GM18511 (cell line): ENCODE data around the gene BAG1.

ENCODE experiments used
- ATAC-seq: cut with Tn5 transposase; IDR thresholded peaks from one replicate; pipeline ENCODE4 v1.9.1; 2021; ENCODE audit warnings: mild to moderate bottlenecking, moderate library complexity; ENCODE audit not compliant: unreplicated experiment

The BAG1 gene

DNA sequence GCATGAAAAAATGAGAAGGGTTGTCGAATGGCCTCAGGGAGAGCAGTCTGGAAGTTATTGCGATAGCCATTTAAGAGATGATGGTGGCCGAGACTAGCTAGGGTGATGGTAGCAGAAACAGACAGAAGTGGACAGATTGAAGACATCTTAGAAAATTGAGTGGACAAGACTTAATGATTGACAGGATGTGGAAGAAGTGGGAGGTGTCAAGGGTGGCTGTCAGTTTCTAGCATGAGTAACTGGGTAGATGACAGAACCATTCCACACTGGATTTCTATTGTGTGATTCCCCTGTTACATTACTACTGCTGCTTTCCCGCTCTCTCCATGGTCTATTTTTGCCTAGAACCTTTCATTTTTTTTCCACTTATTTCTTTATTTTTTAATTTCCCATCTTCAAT lies 13.0 kb upstream of the BAG1 start:
- no peak for ATAC-seq

DNA sequence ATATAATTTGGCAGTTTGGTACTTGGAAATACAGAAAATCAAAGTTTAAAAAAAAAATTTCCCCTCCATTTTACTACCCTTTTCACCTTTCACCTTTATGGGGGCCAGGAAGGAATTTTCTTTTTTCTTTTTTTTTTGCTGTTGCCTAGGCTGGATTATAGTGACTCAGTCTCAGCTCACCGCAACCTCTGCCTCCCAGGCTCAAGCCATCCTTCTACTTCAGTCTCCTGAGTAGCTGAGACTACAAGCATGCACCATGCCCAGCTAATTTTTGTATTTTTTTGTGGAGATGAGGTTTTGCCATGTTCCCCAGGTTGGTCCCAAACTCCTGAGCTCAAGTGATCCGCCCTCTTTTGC lies 9.4 kb upstream of the BAG1 start:
- no peak for ATAC-seq

DNA sequence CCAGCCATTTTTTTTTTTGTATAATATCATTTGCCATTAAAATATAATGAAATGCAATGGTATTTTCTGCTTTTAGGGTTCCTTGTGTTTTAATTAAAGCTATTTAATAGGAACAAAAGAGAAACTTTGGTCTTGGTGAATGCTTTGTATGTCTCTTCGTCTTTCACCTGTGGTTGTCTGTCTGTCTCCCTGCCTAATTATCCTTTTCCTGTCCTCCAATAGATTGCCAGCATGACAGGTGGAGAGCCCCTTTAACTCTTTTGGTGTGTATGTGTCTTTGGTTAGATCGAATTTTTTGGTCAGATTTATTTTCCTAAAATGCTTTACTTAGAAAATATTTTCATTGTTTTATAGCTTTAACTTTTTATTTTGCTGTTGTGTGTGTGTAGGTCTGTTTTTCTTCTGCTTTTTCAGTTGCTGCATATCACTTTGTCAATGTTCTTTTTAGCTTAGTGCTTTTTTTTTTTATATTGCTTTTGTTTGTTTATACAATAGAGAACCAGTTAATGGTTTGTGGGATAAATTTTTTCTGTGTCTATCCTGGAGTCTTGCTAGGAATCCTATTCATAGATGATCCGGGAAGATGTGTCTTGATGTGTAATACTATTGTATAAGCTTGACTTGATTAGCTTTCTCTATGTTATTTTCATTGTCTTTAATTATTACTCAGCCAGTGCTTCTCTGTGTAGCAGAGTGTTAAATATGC lies 8.9 kb upstream of the BAG1 start:
- no peak for ATAC-seq

DNA sequence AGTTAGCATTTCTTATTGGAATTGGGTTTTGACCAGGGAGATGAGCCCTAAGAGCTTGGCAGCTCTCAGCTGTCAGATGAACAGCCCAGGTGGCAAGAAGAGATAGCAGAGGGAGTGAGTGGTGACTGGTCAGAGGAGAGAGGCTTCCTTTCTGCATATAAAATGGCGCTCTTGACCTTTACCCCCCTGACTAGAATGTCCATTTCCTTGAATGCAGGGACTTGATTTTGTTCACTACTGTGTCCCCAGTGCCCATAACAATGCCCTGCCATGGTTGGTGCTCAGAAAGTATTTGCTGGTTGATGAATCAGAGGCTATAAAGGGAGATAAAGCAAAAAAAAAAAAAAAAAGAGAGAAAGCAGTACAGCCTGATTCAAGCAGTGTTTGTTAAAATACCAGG lies 7.6 kb upstream of the BAG1 start:
- ATAC-seq, result no peak

DNA sequence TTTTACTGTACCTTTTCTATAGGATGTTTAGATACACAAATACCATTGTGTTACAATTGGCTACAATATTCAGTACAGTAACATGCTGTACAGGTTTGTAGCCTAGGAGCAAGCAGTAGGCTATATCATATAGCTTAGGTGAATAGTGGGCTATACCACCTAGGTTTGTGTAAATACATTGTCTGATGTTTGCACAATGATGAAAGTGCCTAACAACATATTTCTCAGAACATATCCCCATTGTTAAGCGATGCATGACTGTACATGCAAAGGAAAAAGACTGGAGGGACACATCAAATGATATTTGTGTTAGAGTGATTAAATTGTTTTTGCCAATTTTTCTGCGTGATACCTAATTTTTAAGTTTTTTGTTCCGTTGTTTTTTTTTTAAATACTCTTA lies 5.6 kb upstream of the BAG1 start:
- ATAC-seq, result no peak

DNA sequence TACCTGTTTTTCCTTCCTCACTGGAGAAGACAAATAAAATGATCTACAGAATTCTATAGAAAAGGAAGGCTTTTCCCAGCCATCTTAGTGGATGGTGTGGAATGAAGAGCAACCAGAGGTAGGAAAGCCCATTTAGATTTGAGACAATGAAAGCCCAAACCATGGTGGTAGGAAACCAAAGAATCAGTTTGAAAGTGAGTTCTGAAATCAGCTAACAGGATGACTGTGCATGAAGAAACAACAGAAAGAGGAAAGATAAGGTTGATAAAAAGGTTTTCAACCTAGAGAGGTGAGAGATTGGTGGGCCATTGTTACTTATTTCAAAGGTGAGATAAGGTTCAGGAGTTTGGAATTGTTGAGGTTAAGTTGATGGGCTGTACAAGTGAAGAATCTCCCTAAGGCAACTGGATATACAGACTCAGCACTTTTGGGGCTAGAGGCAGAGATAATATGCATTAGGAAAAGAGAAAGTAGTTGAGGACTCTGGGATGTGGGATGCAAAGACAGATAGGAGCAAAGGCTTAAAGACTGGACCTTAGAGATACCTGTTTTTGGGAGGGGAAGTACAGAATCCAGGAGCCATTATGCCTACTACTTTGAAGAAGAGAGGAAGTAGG lies 2.8 kb upstream of the BAG1 start:
- ATAC-seq, result no peak

DNA sequence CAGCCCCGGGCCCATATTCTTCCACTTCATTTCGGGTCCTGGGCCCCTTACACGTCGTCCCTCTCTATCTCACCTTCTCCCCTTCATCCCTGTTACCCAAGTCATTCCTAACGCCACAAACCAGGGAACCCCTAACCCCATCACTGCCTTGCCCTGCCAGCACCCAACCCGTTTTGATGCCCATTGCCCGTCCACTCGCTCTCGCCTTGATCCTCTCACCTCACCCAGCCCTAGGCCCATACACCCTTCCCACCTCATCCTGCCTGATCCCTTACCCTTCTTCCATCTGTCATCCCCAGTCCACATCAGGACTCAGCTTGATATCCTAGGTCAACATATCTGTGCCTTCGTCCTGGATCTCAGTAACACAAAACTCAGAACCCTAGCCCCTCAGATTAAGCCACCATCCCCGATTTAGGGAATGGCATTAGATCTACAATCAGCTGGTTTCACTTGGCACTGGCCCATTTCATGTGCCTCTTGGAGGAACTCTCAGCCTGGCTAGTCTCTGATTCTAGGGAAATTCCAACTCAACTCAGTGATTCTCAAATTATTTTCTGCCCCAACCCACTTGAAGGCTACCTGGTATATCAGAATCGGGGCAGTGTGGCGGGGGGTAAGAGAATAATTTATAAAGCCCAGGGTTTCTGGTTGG lies 830 bp upstream of the BAG1 start:
- ATAC-seq, result no peak

DNA sequence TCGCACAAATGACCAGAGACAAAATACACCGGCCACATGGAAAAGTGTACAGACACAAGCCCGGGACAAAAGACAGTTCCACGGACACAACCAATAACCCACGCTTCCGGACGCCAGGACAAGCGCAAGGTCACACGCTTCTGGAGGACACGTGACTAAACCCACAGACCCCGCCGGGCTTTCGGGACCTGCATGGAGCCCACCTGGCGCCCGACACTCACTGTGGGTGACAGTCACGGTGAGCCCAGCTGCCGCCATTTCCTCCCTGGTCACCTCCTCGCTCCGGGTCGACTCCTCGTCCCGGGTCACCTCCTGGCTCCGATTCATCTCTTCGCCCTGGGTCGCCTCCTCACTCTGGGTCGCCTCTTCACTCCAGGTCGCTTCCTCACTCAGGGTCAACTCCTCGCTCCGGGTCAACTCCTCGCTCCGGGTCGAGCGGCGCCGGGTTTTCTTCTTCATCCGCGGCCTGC lies 470 bp downstream of the BAG1 start:
- peak; percentile 52 for ATAC-seq

DNA sequence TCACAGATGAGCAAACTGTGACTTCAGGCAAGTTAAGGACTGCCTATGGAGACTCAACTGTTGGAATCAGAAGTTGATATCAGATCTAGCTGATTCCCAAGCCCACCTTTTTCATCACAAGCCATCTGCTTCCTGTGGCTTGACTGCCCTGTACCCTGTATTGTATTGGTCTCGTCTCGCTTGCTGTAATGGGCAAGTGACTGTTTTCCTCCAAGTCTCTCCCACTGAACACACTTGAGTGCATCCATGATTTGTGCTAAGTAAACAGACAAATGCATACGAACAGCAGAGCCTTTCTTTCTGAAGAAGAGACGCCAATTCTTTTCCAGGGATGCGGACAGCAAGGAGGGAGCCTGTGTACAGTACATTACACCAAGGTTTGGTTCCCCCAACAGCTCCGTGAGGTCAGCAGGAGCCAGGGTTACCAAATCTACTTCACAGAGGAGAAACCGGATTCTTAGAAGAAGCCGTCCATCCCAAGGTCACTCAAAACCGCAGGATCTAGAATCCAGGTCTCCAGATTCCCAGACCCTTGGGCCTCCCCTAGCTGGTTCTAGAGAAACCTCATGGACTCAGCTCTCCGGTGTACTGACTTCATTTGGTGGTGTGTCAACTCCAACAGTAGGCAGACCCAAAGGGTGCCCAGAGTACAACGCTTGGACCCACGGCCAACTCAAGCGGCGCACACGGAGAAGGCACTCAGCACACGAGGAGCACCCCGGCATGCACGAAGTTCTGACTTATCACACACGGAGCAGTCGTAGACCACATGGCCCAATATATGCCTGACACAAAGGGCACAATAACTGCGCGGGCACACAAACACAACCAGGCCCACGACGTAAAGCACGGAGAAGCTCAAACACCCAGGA lies 1.1 kb downstream of the BAG1 start:
- ATAC-seq, result peak; percentile 10

DNA sequence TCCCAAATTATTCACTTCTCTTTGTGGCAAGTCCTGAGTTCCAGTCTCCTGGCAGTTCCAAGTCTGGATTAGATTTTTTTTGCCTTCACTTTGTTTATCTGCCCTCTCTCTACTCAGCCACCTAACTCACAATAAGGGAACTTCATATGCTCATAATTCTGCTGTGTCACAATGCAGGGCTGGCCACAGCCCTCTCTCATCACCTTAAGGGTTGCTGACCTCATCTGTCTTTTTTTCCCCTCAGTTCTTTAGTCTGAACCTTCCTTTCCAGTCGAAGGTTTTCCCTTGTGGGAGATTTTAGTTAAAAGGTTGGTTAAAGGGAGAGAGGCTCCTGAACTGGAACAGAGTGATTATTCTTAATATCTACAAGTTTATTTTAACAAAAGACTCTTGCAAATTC lies 4.1 kb downstream of the BAG1 start:
- ATAC-seq, result no peak

DNA sequence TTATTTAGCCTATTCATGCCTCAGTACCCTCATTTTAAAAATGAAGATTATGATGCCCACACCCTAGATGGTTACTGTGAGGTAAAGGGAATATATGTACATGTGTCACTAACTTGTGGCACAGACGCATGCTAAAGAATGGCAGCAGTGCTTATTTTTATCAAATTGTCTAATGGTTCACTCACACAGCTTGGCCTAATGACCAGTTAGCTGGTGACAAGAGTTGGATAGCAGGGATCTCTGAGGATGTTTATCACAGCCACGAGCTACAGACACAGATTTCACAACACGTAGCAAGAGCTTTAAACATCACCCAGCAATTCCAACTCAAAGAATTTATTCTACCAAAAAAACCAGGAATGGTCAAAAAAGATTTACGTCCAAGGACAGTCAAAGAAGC lies 7.2 kb downstream of the BAG1 start:
- ATAC-seq, result no peak

DNA sequence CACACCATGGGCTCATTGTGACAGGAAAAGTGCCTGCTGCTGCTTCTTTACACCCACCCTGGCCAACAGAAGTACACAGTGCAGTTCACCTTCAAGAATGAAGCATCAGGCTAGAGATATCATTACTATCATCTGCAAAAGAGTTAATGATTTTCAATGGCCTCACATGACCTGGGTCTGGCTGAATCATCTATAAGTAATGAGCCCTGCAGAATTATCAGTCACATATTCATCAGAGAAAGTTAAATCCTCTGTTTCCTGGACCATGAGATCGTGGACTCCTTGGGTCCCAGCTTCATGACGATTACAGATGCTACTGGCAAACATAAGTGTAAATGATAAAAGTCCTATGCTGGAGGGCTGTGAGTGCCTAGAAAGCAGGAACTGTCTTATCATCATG lies 8.3 kb downstream of the BAG1 start:
- no peak for ATAC-seq

DNA sequence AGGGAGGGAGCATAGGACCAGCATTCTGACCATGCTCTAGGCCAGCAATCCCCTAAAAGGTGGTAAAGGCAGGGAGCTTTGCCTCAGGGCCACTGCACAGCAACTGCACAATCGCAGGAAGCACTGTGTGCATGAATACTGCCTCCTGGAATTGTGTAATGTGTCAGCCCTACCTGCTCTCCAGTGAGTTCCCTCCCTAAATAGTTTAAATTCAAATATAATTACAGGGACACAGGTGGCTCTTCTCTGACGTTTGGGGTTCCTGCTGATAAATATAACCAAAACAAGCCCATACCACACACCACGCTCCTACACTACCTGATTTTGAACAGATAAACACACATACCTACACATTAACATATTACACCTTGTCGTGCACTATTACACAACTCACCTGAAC lies 9.0 kb downstream of the BAG1 start:
- no peak for ATAC-seq

DNA sequence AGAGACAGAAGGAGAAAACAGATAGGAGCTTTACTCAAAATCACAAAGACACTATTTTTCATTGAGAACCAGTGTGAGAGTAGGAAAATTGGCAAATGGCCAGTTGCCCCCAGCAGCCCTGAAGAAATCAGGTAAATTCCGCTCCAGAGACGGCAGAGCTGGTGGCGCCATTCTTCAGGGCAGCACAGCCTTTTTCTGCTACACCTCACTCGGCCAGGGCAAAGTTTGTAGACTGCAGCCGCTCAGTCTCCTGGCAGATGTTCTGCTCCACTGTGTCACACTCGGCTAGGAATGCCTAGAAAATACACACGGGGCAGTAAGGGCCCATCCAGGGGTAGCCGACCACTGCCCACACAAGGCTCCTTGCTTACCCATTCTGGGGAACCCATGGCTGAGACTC lies 9.5 kb downstream of the BAG1 start:
- no peak for ATAC-seq

DNA sequence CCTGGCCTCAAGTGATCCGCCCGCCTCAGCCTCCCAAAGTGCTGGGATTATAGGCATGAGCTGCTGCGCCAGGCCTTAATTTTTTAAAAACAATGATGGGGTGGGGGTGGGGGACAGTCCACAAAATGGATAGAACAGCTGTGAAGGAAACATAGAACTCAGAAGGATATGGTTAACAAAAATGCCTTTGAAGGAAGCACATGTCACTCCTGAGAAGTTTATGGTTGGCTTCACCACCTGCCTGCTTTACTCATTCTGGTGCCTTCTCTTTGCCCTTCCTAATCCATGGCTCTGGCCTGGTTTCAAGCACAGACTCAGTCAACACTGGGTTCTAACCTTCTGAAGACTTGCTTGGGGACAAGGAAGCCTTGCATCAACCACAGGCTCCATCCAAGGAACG lies 10.3 kb downstream of the BAG1 start:
- ATAC-seq, result no peak

DNA sequence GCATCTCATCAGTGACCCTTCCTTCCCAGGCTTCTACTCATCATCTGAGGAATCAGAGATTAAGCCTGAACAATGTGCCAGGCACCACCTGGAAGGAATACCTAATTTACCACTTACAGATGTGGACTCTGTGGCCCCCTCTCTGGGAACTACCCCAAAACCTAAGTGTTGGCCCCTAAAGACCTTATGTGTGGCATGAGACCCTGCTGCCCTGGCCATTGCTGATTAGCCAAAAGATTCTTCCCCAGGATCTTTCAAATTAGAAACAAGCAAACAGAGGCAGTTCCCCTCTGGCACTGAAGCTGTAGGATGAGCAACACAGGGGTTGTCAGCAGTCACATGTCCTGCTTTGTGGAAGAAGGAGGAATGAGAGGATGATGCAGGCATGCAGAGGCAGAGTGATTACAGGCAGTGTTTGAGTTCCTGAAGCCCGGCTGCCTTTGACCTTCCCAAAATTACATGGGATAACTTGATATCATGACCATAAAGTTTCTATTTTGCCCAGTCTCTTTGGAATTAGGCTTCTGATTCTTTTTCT lies 14.0 kb downstream of the BAG1 start:
- no peak for ATAC-seq

DNA sequence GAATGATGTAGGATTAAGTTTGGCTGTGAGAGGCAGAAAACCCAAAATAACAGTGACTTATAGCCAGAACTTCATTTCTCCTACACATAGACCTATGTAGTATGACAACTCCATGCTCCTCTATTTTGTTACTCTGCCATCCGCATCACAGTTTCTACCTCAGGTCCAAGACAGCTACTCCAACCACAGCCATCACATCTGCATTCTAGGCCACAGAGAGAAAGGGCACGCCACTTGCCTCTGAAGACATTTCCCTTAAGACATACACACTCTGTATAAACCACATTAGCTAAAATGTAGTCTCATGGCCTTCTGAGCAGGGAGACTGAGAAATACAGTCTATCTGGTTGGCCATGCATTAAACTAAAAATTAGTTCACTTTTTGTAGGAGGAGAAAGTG lies 14.5 kb downstream of the BAG1 start:
- ATAC-seq, result no peak

DNA sequence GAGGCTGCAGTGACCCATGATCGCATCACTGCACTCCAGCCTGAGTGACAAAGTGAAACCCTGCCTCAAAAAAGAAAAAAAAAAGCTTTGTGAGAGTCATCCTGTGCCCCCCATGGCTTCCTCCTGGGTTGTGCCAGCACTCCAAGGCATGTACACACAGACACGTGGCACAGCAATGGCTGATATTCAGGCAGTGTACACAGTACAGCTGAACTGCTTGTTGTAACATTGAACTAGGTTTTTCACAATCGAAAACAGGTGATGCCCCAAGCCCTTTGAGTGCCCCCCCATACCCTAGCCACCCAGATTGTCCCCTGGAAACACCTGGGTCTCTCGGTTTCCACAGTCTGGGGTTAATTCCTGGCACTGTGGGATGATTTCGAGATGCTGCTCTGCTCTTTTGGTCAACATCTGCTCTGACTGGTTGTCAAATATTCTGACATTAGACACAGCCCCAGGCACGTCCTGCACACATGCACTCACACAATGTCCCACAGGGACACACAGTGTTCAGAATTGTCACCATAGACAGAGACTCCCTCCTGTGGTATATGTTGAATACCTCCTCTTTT lies 15.3 kb downstream of the BAG1 start:
- ATAC-seq, result peak; percentile 70

DNA sequence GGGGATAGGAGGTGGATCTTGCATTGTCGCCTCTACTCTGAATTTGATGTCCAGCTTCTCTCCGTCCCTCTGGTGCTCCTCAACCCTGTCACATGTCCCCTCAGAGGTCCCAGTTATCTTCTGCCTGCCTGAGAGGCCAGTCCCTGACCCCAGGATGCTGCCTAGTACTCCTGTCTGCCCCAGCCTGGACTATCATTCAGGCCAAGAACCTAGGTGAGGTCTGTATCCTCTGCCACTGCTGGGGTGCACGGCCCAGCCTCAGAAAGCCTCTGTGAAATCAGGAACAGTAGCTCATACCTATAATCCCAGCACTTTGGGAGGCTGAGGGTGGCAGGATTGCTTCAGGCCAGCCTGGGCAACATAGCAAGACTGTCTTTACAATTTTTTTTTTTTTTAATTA lies 15.9 kb downstream of the BAG1 start:
- no peak for ATAC-seq

DNA sequence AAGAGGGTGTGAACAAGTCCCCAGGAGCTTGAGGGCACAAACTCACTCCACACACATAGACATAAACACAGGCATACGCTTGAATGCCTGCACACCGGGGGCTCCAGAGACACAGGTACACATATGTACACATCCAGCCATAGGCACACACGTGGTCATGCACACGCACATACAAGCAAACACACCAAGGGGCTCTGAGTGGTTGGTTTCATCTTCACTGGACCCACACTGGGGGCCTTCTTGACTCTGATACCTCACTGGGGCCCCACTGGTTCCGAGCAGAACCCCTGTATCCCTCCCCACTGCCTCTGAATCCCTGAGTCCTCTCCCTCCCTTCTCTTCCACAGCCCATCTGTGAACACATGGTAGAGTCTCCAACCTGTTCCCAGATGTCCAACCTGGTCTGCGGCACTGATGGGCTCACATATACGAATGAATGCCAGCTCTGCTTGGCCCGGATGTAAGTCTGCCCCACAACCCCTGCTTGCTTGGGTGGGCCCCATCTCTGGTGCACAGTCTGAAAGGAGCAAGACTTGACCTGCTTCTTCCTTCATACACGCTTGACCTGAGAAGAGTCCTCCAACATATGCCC lies 18.1 kb downstream of the BAG1 start:
- ATAC-seq, result no peak

DNA sequence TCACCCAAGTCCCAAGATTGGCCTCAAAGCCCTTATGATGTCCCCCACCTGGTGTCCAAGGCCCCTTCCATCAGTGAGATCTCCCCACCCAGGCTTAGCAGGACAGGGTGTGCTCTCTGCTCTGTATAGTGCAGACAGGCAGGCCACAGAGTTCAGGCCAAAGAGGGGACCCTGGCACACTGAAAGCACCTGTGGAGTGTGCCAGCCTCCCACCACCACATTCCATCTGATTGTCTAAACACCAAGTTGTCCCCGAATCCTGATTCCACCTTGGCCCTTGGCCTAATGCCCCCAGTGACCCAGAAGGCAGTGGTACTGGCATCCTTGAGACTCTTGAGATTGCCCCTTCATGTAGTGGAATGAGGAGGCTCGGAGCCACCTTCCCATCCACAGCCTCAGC lies 19.2 kb downstream of the BAG1 start:
- no peak for ATAC-seq
